ENCODE data around the gene NSUN5.

DNA sequence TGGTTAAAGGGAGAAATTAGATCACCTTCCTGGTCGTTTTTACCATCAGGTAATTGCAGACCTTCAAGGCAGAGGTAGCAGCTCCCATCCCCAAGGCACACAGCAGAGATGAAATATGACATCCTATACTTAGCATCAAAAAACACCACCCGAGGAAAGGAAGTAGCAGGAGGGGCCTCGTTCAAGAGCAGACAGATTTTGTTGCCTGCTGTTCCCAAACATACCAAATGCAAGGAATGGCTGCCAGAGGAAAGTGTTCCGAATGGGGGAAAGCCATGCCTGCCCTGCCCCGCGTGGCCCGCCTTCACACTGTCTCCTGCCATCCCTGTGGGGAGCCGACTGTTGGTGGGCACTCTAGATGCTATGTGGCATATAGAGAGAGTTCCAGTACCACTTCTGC is 37.3 kb upstream of the NSUN5 start:
- TF ChIP-seq POLR2AphosphoS5 (IDR thresholded peaks at IDR 0.05; ENCODE audit: low read depth, low read length) (no peak), POLR2A (IDR thresholded peaks at IDR 0.05; ENCODE audit: low read depth, low read length) (no peak), SPI1 (IDR thresholded peaks at IDR 0.05; ENCODE audit: low read depth, low read length) (no peak), TAF1 (IDR thresholded peaks at IDR 0.05; ENCODE audit: low read depth, low read length) (no peak)

All from GM12891 (cell line).